ENCODE data around the gene RPL4. TPM values are rescaled to one million over a fixed set of nuclear protein-coding genes. Genes with fewer than 3 reads are reported as not detected.

The RPL4 gene
- total RNA-seq, 4 donors from 2014 or later: 1,198 to 2,364 (median 2,009) TPM

- TF ChIP-seq EP300 (IDR thresholded peaks at IDR 0.05): no peak
- TF ChIP-seq POLR2A (IDR thresholded peaks at IDR 0.05): no peak
- TF ChIP-seq CTCF (IDR thresholded peaks at IDR 0.05): no peak
- H3K36me3 ChIP-seq: peaks cover 0 to 58% (median 0%) of the 10 kb centered on the region in 3 donors
- H3K27me3 ChIP-seq: no peaks in the 10 kb centered on the region
- H3K9me3 ChIP-seq: no peaks in the 10 kb centered on the region
- 82 to 85% methylated on average over 3 of the region's 3 CpGs for WGBS, 2 donors
- no peak overlapping the region for H3K4me3 ChIP-seq
- no peak for DNase-seq (ENCODE audit: low spot score in 2 of 2)
- H3K27ac ChIP-seq: no peak overlapping the region
- no peaks in the 10 kb centered on the region for H3K4me1 ChIP-seq
Measured at GRCh38 chr15:66483131-66483566, 21.5 kb downstream of the RPL4 start.

GRCh38 chr15:66482539-66482938 is 22.1 kb downstream of the RPL4 start:
- no peaks in the 10 kb centered on the region for H3K4me1 ChIP-seq
- no peak for TF ChIP-seq EP300 (IDR thresholded peaks at IDR 0.05)
- H3K9me3 ChIP-seq: no peaks in the 10 kb centered on the region
- 79 to 80% methylated on average over 9 of the region's 9 CpGs for WGBS, 2 donors
- peaks cover 0 to 52% (median 0%) of the 10 kb centered on the region in 3 donors for H3K36me3 ChIP-seq
- no peak for DNase-seq (ENCODE audit: low spot score in 2 of 2)
- H3K27ac ChIP-seq: no peak overlapping the region
- H3K27me3 ChIP-seq: no peaks in the 10 kb centered on the region
- H3K4me3 ChIP-seq: no peak overlapping the region

- 80 to 93% methylated on average over 10 of the region's 10 CpGs for WGBS, 2 donors
Measured at GRCh38 chr15:66481107-66481856, 23.4 kb downstream of the RPL4 start.

GRCh38 chr15:66480267-66480666 is 24.4 kb downstream of the RPL4 start:
- H3K27ac ChIP-seq: no peak overlapping the region
- no peaks in the 10 kb centered on the region for H3K4me1 ChIP-seq
- no peaks in the 10 kb centered on the region for H3K9me3 ChIP-seq
- WGBS, 2 donors: 94 to 96% methylated on average over 6 of the region's 6 CpGs
- no peak overlapping the region for H3K4me3 ChIP-seq
- DNase-seq (ENCODE audit: low spot score in 2 of 2): no peak
- H3K27me3 ChIP-seq: no peaks in the 10 kb centered on the region
- TF ChIP-seq EP300 (IDR thresholded peaks at IDR 0.05) (no peak), POLR2A (IDR thresholded peaks at IDR 0.05) (no peak), CTCF (IDR thresholded peaks at IDR 0.05) (no peak)
- peaks cover 0 to 38% (median 0%) of the 10 kb centered on the region in 3 donors for H3K36me3 ChIP-seq

More at GRCh38 chr15:66481107-66481856, 23.4 kb downstream of the RPL4 start:
- H3K9me3 ChIP-seq: no peaks in the 10 kb centered on the region
- TF ChIP-seq CTCF (IDR thresholded peaks at IDR 0.05) (no peak), POLR2A (IDR thresholded peaks at IDR 0.05) (no peak), EP300 (IDR thresholded peaks at IDR 0.05) (no peak)
- no peaks in the 10 kb centered on the region for H3K4me1 ChIP-seq
- DNase-seq (ENCODE audit: low spot score in 2 of 2): no peak
- H3K27me3 ChIP-seq: no peaks in the 10 kb centered on the region
- no peak overlapping the region for H3K27ac ChIP-seq
- H3K36me3 ChIP-seq: peaks cover 0 to 43% (median 0%) of the 10 kb centered on the region in 3 donors
- no peak overlapping the region for H3K4me3 ChIP-seq

- Histone ChIP-seq H3K36me3 (peaks cover 0 to 12% (median 0%) of the 10 kb centered on the region in 3 donors), H3K4me3 (no peak overlapping the region), H3K9me3 (no peaks in the 10 kb centered on the region), H3K27ac (no peak overlapping the region), H3K27me3 (no peaks in the 10 kb centered on the region), H3K4me1 (peaks cover 0 to 10% (median 0%) of the 10 kb centered on the region in 4 donors)
- 85 to 91% methylated on average over 2 of the region's 2 CpGs for whole genome bisulfite sequencing, 2 donors
- DNase-seq (ENCODE audit: low spot score in 2 of 2): no peak
- TF ChIP-seq POLR2A (IDR thresholded peaks at IDR 0.05) (no peak), CTCF (IDR thresholded peaks at IDR 0.05) (no peak)
Measured at GRCh38 chr15:66477011-66477410, 27.6 kb downstream of the RPL4 start.
